HL-60/S4 treated with retinoic acid at 250 ng/mL for 4 days and 3 days (cell line): Measurements from ENCODE around the gene AFMID.

ENCODE experiments used
- in situ Hi-C: fragments of 300-500 bp; cut with MboI; formaldehyde crosslinking; loops from 2 replicates; pipeline ENCODE4 v1.7.0; 2022; ENCODE audit warnings: low sequenced_read_pairs

The AFMID gene

DNA sequence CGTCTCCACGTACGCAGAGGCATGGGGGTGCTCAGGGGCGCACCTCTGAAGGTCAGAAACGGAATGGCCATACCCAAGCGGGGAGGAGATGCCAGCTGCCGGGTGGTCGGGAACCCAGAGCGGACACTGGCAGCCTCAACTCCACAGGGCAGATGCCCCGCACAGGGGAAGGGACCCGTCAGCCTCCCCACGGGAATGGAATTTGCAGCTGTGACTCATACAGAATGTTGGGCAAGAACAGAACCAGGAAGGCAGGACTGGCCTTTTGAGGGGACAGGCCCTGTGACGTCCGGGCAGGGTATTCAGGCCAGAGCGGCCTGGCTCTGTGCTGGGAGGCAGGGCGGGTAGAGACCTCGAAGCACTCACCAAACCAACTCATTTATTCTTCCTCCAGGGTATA lies 7.8 kb upstream of the AFMID start:
- in situ Hi-C loops: no loop called here

- in situ Hi-C loops: no loop called here
These were observed 7.1 kb upstream of the AFMID start for GRCh38 chr17:78180083-78180482.

- in situ Hi-C loops: no loop called here
These were observed 6.7 kb upstream of the AFMID start for GRCh38 chr17:78180508-78180907.

DNA sequence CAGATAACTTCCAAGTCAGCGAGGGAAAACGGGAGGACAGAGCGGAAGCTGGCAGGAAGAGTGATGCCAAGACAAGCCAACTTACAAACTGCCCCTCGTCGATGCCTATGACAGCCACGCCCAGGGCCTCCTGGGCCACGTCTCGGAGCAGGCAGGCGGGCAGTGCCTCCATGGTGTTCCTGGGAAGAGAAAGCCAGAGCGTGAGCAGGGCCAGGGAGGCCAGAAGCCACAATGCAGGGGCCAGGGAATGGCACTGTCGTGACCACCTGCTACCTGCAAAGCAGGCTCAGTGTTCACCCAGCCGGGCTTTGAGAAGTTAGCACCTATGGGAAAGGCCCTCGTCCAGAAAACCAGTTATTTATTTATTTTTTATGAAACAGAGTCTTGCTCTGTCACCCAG lies 4.7 kb upstream of the AFMID start:
- in situ Hi-C loops: no loop called here

GRCh38 chr17:78183916-78184315 lies 3.2 kb upstream of the AFMID start:
- in situ Hi-C loops: no loop called here

DNA sequence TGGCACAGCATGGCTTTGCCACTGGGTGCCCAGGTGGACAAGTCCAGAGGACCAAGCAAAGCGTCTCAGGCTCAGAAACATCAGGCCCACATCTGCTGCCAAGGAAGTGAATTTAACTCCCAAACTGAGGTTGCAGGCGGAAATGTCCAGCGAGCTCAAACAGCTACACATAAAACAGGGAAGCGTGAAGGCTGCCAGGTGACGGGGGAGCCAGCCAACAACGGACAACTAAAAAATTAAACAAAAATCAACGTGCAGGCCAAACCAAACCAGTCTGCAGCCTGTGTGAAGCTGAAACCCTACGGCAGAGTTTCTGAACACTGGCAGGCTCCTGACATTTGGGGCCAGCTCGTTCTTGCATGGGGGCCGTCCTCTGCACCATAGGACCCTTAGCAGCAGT lies 2.8 kb upstream of the AFMID start:
- in situ Hi-C loops: no loop called here

- in situ Hi-C loops: no loop called here
These were observed 2.3 kb upstream of the AFMID start for GRCh38 chr17:78184868-78185267.

DNA sequence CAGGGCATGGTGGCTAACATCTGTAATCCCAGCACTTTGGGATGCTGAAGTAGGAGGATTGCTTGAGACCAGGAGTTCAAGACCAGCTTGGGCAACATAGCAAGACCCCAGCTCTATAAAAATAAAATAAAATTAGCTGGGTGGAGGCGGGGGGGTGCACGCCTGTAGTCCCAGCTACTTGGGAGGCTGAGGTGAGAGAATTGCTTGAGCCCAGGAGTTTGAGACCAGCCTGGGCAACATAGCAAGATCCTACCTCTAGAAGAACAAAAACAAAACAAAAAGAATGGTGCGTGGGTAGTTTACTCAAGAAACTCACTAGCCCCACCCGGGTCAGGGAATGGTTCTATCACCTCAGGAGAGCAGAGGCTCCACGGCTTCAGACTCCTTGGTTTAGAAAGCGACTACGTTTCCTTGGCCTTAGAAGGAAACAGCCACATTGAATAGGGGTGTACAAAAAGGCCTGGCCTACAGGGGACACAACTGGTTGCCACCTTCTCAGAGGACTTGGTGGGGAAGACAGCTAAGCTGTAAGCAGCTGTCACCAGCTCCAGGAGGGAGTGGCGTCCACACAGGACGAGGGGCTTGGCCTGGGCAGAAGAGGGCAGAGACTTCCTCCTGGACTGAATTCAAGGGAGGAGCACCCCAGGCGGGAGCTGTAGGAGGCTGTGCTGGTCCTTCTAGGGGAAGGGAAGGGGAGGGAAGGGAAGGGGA lies 1.0 kb upstream of the AFMID start:
- in situ Hi-C loops: no loop called here

DNA sequence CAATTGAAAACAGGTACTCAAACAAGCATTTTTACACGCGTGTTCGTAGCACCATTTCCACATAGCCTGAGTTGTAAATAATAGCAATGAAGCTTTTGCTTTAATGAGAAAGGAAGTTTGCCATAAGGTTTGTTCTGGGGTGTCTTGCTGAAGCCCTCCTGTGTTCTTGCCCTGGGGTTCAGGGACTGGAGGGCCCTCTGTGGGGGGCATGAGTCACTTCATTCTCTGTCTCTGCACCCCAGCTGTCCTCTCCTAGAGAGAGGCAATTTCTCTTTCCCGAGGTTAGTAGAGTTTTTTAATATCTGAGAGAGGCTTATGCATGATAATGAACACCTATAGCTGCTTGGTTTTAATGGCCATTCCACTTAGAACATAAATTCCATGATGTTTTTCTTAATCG lies 9.6 kb downstream of the AFMID start:
- in situ Hi-C loops: no loop called here

DNA sequence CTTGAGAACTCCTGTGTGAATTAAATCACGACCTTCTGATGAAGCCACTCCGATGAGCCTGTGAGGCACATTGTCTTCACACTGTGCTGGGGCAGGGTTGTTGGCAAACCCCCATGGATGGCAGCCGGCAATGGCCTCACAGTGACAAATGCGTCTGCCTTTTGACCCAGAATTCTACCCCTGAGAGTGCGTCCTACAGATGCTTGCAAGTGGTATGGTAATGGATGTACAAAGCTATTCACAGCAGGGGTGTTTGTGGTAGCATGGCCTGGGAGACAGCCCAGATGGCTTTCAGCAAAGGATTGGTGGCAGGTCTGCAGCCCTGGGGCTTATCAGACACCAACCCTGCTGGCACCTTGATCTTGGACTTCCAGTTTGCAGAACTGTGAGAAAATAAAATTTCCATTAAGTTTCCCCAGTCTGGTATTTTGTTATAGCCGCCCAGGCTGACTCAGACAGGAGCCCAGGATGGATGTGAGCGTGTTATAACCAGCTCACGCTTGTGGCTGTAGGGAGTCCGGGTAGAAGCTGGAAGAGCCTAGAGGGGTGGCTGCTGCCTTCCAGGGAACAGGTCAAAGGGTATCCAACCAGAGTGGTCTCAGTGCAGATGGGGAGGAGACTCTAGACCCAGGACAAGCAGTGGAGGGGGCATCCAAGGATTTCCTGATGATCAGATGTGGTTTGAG lies 10.1 kb downstream of the AFMID start:
- in situ Hi-C loops: no loop called here

DNA sequence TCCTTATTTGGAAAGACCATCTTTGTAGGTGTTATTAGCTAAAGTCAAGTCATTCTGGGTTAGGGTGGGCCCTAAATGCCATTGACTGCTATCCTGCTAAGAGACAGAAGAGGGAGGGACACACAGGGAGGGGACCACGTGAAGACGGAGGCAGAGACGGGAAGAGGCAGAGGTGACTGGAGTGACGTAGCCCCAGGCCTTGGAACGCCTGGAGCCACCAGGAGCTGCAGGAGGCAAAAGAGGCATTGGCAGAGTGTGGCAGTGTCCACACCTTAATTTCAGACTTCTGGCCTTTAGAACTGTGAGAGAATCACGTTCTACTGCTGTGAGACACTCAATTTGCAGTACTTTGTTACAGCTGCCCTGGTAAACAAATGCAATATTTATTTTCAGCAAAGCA lies 13.3 kb downstream of the AFMID start:
- in situ Hi-C loops: no loop called here

GRCh38 chr17:78202666-78203065 lies 15.5 kb downstream of the AFMID start:
- in situ Hi-C loops: no loop called here

DNA sequence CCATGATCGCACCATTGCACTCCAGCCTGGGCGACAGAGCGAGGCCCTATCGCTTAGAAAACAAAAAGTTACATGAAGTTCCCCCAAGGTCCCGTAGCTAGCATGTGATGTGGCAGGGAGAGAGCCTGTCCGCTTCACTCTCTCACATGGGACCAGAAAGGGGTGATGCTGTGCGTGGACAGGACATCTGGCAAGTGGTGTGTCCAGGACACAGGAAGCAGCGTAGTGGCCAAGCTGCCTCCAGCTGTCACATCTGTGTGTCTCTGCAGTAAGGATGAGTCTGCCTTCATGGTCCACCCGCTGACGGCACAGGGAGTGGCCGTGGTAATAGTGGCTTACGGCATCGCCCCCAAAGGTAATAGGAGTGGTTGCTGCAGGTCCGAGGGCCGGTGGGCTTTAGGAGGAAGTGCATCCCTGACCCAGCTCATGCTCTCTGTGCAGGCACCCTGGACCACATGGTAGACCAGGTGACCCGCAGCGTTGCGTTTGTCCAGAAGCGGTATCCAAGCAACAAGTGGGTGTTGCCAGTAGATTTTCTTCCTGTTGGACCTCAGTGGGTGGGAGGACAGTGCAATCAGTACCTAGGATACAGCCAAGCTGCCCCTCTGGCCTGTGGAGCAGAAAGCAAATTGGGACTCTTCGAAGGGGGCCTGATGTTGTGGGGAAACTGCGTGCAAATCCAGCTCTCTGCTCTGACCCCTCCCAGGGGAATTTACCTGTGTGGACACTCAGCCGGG lies 17.4 kb downstream of the AFMID start:
- in situ Hi-C loops: no loop called here

DNA sequence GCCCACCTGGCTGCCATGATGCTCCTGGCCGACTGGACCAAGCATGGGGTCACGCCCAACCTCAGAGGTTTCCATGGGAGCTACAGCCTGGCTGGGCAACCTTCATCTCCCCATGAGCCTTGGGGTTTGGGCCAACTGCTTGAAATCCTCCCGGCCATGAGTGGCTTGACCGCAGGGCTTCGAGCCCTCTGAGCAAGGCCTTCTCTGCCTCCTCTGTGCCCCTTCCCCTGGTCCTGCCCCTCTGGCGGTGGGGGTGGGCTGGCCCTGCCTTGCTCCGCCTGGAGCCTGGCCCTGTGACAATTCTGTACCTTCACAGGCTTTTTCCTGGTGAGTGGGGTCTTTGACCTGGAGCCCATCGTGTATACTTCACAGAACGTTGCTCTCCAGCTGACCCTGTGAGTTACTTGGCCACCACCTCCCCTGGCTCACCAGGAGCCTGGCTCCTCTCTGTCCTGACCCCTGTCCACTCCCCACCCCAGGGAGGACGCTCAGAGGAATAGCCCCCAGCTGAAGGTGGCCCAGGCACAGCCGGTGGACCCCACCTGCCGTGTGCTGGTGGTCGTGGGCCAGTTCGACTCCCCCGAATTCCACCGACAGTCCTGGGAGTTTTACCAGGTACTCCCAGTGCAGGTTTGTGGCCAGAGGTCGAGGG lies 18.1 kb downstream of the AFMID start:
- in situ Hi-C loops: no loop called here

GRCh38 chr17:78206298-78206697 lies 19.1 kb downstream of the AFMID start:
- in situ Hi-C loops: no loop called here

DNA sequence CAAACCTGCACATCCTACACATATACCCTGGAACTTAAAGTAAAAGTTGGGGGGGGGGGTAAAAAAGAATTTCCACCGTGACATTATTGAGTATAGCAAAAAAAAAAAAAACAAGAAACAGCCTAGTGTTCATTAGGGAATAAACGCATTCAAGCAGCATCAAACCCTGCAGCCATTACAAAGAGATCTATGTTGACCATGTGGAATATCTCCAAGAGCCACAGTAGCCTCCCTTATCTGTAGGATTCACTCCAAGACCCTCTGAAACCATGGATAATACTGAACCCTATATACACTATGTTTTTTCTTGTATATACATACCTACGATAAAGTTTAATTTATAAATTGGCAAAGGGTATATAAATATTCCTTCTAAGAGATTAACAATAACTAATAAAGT lies 21.3 kb downstream of the AFMID start:
- in situ Hi-C loops: no loop called here

- in situ Hi-C loops: no loop called here
These were observed 22.9 kb downstream of the AFMID start for GRCh38 chr17:78210111-78210510.

GRCh38 chr17:78211032-78211431 lies 23.9 kb downstream of the AFMID start:
- in situ Hi-C loops: no loop called here

DNA sequence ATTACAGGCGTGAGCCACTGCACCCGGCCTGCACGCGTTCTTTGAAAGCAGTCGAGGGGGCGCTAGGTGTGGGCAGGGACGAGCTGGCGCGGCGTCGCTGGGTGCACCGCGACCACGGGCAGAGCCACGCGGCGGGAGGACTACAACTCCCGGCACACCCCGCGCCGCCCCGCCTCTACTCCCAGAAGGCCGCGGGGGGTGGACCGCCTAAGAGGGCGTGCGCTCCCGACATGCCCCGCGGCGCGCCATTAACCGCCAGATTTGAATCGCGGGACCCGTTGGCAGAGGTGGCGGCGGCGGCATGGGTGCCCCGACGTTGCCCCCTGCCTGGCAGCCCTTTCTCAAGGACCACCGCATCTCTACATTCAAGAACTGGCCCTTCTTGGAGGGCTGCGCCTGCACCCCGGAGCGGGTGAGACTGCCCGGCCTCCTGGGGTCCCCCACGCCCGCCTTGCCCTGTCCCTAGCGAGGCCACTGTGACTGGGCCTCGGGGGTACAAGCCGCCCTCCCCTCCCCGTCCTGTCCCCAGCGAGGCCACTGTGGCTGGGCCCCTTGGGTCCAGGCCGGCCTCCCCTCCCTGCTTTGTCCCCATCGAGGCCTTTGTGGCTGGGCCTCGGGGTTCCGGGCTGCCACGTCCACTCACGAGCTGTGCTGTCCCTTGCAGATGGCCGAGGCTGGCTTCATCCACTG lies 27.0 kb downstream of the AFMID start, which contains the start of gene BIRC5:
Gene BIRC5, plus strand, starts transcription at position 238 of the 690 bp plus-strand sequence. Its CDS starts 64 bp downstream, at position 302.
- in situ Hi-C loops: no loop called here

GRCh38 chr17:78214706-78215061 lies 27.5 kb downstream of the AFMID start:
- in situ Hi-C loops: no loop called here
